ENCODE measurements around the gene AQP7.
"Not testable (repeated sequence)": the region's sequence is repeated elsewhere in the genome, so short reads cannot be mapped to it uniquely, and the experiment has no call there.

Gene AQP7

GRCh38 chr9:33382397-33382796 lies 20.0 kb downstream of the AQP7 start:
- not testable (repeated sequence) for DNase-seq (ENCODE audit: low spot score); H3K36me3 ChIP-seq (ENCODE audit: low read depth); H3K9me3 ChIP-seq (ENCODE audit: severe bottlenecking); H3K4me1 ChIP-seq (ENCODE audit: insufficient read depth, poor library complexity, severe bottlenecking); ATAC-seq (ENCODE audit: low read depth); H3K27me3 ChIP-seq (ENCODE audit: insufficient read depth, poor library complexity, severe bottlenecking); H3K27ac ChIP-seq (ENCODE audit: poor library complexity, severe bottlenecking); H3K4me3 ChIP-seq (ENCODE audit: severe bottlenecking)

DNA sequence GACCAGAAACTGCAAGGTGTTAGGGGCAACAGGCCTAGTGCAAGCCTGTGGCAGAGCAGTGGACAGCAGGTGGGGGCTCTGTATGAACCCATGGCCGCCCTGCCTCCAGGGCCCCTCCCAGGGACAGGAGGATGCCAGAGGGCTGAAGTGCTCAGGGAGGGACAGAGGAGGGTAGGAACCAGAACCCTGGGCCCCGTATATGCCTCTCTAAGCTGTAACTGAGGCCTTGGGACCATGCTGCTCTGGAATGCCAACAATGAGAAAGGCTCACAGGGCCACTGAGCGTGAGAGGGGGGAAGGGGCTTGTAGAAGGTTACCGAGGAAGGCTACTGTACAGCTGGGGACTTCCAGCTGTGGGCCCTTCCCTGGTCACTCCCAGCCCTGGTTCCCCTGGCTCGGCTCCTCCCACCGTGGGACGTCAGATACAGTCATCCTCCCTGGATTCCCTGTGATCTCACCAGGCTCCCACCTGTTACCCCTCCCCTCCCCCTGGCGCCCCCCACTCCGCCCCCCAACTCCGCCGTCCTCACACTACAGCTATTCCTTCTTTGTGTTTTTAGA lies 21.1 kb downstream of the AQP7 start:
- no peaks in the 10 kb centered on the region for H3K9me3 ChIP-seq (ENCODE audit: severe bottlenecking)
- H3K27ac ChIP-seq (ENCODE audit: poor library complexity, severe bottlenecking): no peak overlapping the region
- no peak overlapping the region for H3K4me3 ChIP-seq (ENCODE audit: severe bottlenecking)
- no peak for TF ChIP-seq CTCF (IDR thresholded peaks at IDR 0.05; ENCODE audit: poor library complexity, severe bottlenecking)
- ATAC-seq (ENCODE audit: low read depth) (peak; percentile 12; the same call in 1 of the 3 replicates), DNase-seq (ENCODE audit: low spot score) (no peak)
- no peaks in the 10 kb centered on the region for H3K4me1 ChIP-seq (ENCODE audit: insufficient read depth, poor library complexity, severe bottlenecking)
- H3K36me3 ChIP-seq (ENCODE audit: low read depth): no peaks in the 10 kb centered on the region
- H3K27me3 ChIP-seq (ENCODE audit: insufficient read depth, poor library complexity, severe bottlenecking): no peaks in the 10 kb centered on the region

- no peak for TF ChIP-seq CTCF (IDR thresholded peaks at IDR 0.05; ENCODE audit: poor library complexity, severe bottlenecking)
- Histone ChIP-seq H3K27me3 (ENCODE audit: insufficient read depth, poor library complexity, severe bottlenecking) (no peaks in the 10 kb centered on the region), H3K4me1 (ENCODE audit: insufficient read depth, poor library complexity, severe bottlenecking) (no peaks in the 10 kb centered on the region), H3K9me3 (ENCODE audit: severe bottlenecking) (no peaks in the 10 kb centered on the region), H3K27ac (ENCODE audit: poor library complexity, severe bottlenecking) (no peak overlapping the region), H3K36me3 (ENCODE audit: low read depth) (no peaks in the 10 kb centered on the region), H3K4me3 (ENCODE audit: severe bottlenecking) (no peak overlapping the region)
- DNase-seq (ENCODE audit: low spot score) (no peak), ATAC-seq (ENCODE audit: low read depth) (no peak)
Measured at GRCh38 chr9:33380390-33381094, 21.8 kb downstream of the AQP7 start.

- no peaks in the 10 kb centered on the region for H3K4me1 ChIP-seq (ENCODE audit: insufficient read depth, poor library complexity, severe bottlenecking)
- H3K27me3 ChIP-seq (ENCODE audit: insufficient read depth, poor library complexity, severe bottlenecking): no peaks in the 10 kb centered on the region
- ATAC-seq (ENCODE audit: low read depth) (no peak), DNase-seq (ENCODE audit: low spot score) (no peak)
- H3K4me3 ChIP-seq (ENCODE audit: severe bottlenecking): no peak overlapping the region
- no peaks in the 10 kb centered on the region for H3K9me3 ChIP-seq (ENCODE audit: severe bottlenecking)
- no peak for TF ChIP-seq CTCF (IDR thresholded peaks at IDR 0.05; ENCODE audit: poor library complexity, severe bottlenecking)
- no peaks in the 10 kb centered on the region for H3K36me3 ChIP-seq (ENCODE audit: low read depth)
- H3K27ac ChIP-seq (ENCODE audit: poor library complexity, severe bottlenecking): no peak overlapping the region
Measured at GRCh38 chr9:33379666-33380389, 22.5 kb downstream of the AQP7 start.

- H3K4me3 ChIP-seq (ENCODE audit: severe bottlenecking): no peak overlapping the region
- H3K27me3 ChIP-seq (ENCODE audit: insufficient read depth, poor library complexity, severe bottlenecking): no peaks in the 10 kb centered on the region
- ATAC-seq (ENCODE audit: low read depth) (no peak), DNase-seq (ENCODE audit: low spot score) (no peak)
- no peaks in the 10 kb centered on the region for H3K4me1 ChIP-seq (ENCODE audit: insufficient read depth, poor library complexity, severe bottlenecking)
- H3K36me3 ChIP-seq (ENCODE audit: low read depth): no peaks in the 10 kb centered on the region
- no peaks in the 10 kb centered on the region for H3K9me3 ChIP-seq (ENCODE audit: severe bottlenecking)
- H3K27ac ChIP-seq (ENCODE audit: poor library complexity, severe bottlenecking): no peak overlapping the region
- no peak for TF ChIP-seq CTCF (IDR thresholded peaks at IDR 0.05; ENCODE audit: poor library complexity, severe bottlenecking)
Measured at GRCh38 chr9:33378121-33378795, 24.1 kb downstream of the AQP7 start.
